Stimulated activated memory B cell treated with anti-CD40 and anti-IgM and Interleukin-4, amounts not matched to agents 10 μg/mL and 1 μg/mL and 100 μg/mL, for 72 hours (primary cell): ENCODE data around the gene PTGFRN.
A peak's percentile ranks its signal among the peaks of the same experiment; 100 is the strongest.

ENCODE experiments used
- ATAC-seq: fragments of 150-1000 bp; cut with Tn5 transposase; 2 replicates; pipeline ENCODE4 v1.10.0; 2021
- H3K27ac Mint-ChIP-seq: one replicate; pipeline ENCODE4 v1.8.0; 2022; ENCODE audit warnings: mild to moderate bottlenecking, mixed read lengths
- H3K27me3 Mint-ChIP-seq: one replicate; pipeline ENCODE4 v1.8.0; 2022; ENCODE audit warnings: mixed read lengths
- H3K36me3 Mint-ChIP-seq: one replicate; pipeline ENCODE4 v1.8.0; 2022; ENCODE audit warnings: mixed read lengths
- H3K4me1 Mint-ChIP-seq: one replicate; pipeline ENCODE4 v1.8.0; 2022; ENCODE audit warnings: mixed read lengths
- H3K4me3 Mint-ChIP-seq: one replicate; pipeline ENCODE4 v1.8.0; 2022; ENCODE audit warnings: mild to moderate bottlenecking, moderate library complexity, mixed read lengths
- H3K9me3 Mint-ChIP-seq: one replicate; pipeline ENCODE4 v1.8.0; 2022; ENCODE audit warnings: mixed read lengths

Gene PTGFRN

DNA sequence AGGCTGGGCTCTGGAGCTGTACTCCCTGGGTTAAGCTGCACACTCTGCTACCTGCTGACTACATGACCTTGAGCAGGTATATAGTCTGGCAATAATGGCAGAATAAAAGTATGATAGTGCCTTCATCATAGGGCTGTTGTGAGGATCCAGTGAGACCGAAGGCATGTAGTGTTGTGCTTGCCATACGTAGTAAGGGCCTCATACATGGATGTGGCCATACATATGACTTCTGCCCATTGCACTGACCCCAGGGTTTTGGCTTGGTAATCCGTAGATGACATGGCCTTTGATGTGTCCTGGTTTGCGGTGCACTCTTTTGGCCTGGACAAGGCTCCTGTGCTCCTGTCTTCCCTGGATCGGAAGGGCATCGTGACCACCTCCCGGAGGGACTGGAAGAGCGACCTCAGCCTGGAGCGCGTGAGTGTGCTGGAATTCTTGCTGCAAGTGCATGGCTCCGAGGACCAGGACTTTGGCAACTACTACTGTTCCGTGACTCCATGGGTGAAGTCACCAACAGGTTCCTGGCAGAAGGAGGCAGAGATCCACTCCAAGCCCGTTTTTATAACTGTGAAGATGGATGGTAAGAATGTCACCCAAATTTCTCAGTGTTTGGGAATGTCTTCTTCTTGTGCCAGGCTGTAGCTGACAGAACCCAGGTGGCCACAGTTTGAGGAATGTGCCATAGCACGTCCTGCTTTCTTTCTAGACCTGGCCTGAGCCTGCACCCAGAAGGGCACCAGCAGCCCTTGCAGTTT lies 74.9 kb downstream of the PTGFRN start:
- Mint-ChIP-seq H3K4me1 (no peaks in the 10 kb centered on the region), H3K27ac (no peak overlapping the region), H3K4me3 (no peak overlapping the region), H3K9me3 (no peaks in the 10 kb centered on the region), H3K36me3 (no peaks in the 10 kb centered on the region), H3K27me3 (peaks cover 28% of the 10 kb centered on the region)
- no peak for ATAC-seq

GRCh38 chr1:116986421-116987255 lies 76.9 kb downstream of the PTGFRN start:
- Mint-ChIP-seq H3K4me1 (no peaks in the 10 kb centered on the region), H3K27me3 (peaks cover 28% of the 10 kb centered on the region), H3K9me3 (no peaks in the 10 kb centered on the region), H3K27ac (no peak overlapping the region), H3K36me3 (no peaks in the 10 kb centered on the region), H3K4me3 (no peak overlapping the region)
- ATAC-seq: no peak

DNA sequence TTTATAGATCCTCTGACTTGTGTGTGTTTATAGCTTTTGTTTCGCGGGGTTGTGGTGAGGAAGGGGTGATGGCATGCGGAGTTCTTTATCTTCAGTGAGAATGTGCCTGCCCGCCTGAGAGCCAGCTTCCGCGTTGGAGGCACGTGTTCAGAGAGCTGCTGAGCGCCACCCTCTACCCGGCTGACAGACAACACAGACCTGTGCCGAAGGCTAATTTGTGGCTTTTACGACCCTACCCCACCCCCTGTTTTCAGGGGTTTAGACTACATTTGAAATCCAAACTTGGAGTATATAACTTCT lies 77.5 kb downstream of the PTGFRN start:
- no peak for ATAC-seq
- no peak overlapping the region for H3K4me3 Mint-ChIP-seq
- H3K36me3 Mint-ChIP-seq: no peaks in the 10 kb centered on the region
- no peaks in the 10 kb centered on the region for H3K4me1 Mint-ChIP-seq
- H3K27me3 Mint-ChIP-seq: peaks cover 28% of the 10 kb centered on the region
- no peak overlapping the region for H3K27ac Mint-ChIP-seq
- no peaks in the 10 kb centered on the region for H3K9me3 Mint-ChIP-seq

DNA sequence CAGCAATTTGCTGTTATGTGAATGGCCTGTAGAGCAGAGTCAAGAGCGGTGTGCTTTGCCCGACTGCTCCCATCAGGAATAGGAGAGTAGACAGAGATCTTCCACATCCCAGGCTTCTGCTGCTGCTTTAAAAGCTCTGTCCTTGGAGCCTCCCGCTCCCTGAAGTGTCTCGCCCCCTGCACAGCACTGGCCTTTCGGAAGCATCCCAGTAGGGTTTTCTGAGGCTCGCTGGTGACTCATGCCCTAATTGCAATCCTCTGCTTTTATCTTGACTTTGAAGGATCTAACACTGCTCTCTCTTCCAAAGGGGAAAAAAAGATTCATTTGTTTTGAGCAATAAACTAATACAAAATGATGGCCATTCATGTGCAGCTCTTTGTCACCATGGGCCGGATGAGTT lies 78.5 kb downstream of the PTGFRN start:
- H3K36me3 Mint-ChIP-seq: peaks cover 5% of the 10 kb centered on the region
- H3K27me3 Mint-ChIP-seq: peaks cover 28% of the 10 kb centered on the region
- H3K4me3 Mint-ChIP-seq: no peak overlapping the region
- no peak overlapping the region for H3K27ac Mint-ChIP-seq
- H3K4me1 Mint-ChIP-seq: no peaks in the 10 kb centered on the region
- no peak for ATAC-seq
- no peaks in the 10 kb centered on the region for H3K9me3 Mint-ChIP-seq

DNA sequence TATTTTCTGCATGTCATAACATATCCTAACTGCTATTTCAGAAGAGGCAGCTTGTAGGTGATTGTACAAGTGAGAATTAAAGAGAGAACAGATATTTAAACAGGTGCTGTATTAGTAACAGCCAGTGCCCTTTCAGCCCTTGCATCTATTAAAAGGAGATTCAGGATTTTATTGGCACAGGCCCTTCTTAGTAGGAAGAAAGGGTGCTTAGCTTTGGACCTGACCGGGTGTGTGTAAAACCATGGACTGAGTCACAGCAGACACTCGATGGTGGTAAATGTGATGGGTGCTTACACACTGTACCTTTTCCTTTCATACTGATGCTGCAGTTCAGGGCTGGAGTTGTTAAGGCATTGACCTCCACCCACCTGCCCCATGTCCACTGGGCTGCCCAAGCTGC lies 79.2 kb downstream of the PTGFRN start:
- ATAC-seq: peak; percentile 17
- Mint-ChIP-seq H3K9me3 (no peaks in the 10 kb centered on the region), H3K4me1 (no peaks in the 10 kb centered on the region), H3K27me3 (peaks cover 28% of the 10 kb centered on the region), H3K36me3 (peaks cover 5% of the 10 kb centered on the region), H3K4me3 (no peak overlapping the region), H3K27ac (no peak overlapping the region)

DNA sequence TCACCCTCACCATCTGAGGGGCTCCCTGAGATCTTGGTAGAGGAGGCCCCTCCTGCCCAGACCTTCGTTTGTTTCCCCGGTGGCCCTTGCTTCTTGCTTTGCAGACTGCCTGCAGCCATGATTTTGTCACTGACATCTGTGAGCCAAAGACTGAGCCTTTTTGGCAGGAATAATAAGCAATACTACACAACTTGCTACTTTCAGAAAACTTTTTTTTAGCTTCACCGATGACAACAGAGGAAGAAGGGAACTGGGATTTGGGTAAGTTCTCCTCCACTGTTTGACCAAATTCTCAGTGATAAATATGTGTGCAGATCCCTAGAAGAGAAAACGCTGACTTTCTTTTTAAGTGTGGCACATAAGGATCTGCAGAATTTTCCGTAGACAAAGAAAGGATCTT lies 80.1 kb downstream of the PTGFRN start:
- H3K27ac Mint-ChIP-seq: no peak overlapping the region
- no peak overlapping the region for H3K4me3 Mint-ChIP-seq
- H3K4me1 Mint-ChIP-seq: no peaks in the 10 kb centered on the region
- H3K27me3 Mint-ChIP-seq: peaks cover 24% of the 10 kb centered on the region
- no peak for ATAC-seq
- no peaks in the 10 kb centered on the region for H3K9me3 Mint-ChIP-seq
- H3K36me3 Mint-ChIP-seq: peaks cover 5% of the 10 kb centered on the region

- no peak overlapping the region for H3K27ac Mint-ChIP-seq
- no peaks in the 10 kb centered on the region for H3K4me1 Mint-ChIP-seq
- H3K9me3 Mint-ChIP-seq: no peaks in the 10 kb centered on the region
- no peak for ATAC-seq
- H3K4me3 Mint-ChIP-seq: no peak overlapping the region
- H3K36me3 Mint-ChIP-seq: peaks cover 5% of the 10 kb centered on the region
- H3K27me3 Mint-ChIP-seq: peaks cover 17% of the 10 kb centered on the region
These were observed 81.0 kb downstream of the PTGFRN start for GRCh38 chr1:116990612-116991151.

- Mint-ChIP-seq H3K4me1 (no peaks in the 10 kb centered on the region), H3K27ac (no peak overlapping the region), H3K4me3 (no peak overlapping the region), H3K36me3 (peaks cover 5% of the 10 kb centered on the region), H3K9me3 (no peaks in the 10 kb centered on the region), H3K27me3 (peaks cover 17% of the 10 kb centered on the region)
- no peak for ATAC-seq
These were observed 81.6 kb downstream of the PTGFRN start for GRCh38 chr1:116991171-116991845.

DNA sequence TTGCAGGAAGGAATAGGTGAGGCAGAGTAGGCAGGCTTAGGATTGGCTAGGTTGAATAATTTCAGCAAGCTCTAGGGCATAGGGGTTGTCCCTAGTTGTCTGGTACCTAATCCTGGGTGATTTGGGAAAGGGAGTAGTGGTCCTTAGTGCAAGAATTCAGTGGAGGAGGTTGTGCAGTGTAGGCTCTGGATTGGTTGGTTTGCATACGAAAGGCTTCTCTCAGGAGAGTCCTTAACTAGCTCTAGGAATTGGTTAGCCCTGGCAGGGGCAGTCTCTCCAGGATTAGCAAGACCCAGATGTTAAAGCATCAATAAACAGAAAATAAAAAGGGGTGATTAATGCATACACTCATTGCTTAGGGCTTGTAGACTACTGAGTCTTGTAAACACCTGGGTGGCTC lies 82.2 kb downstream of the PTGFRN start:
- Mint-ChIP-seq H3K36me3 (peaks cover 5% of the 10 kb centered on the region), H3K27me3 (peaks cover 11% of the 10 kb centered on the region), H3K27ac (no peak overlapping the region), H3K4me3 (no peak overlapping the region), H3K4me1 (no peaks in the 10 kb centered on the region), H3K9me3 (no peaks in the 10 kb centered on the region)
- ATAC-seq: no peak

GRCh38 chr1:116993286-116993685 lies 83.6 kb downstream of the PTGFRN start:
- Mint-ChIP-seq H3K9me3 (no peaks in the 10 kb centered on the region), H3K27me3 (no peaks in the 10 kb centered on the region), H3K36me3 (peaks cover 5% of the 10 kb centered on the region), H3K27ac (no peak overlapping the region), H3K4me1 (no peaks in the 10 kb centered on the region), H3K4me3 (no peak overlapping the region)
- no peak for ATAC-seq

- peaks cover 5% of the 10 kb centered on the region for H3K36me3 Mint-ChIP-seq
- no peak for ATAC-seq
- no peaks in the 10 kb centered on the region for H3K9me3 Mint-ChIP-seq
- no peak overlapping the region for H3K27ac Mint-ChIP-seq
- H3K4me3 Mint-ChIP-seq: no peak overlapping the region
- H3K27me3 Mint-ChIP-seq: no peaks in the 10 kb centered on the region
- no peaks in the 10 kb centered on the region for H3K4me1 Mint-ChIP-seq
These were observed 84.7 kb downstream of the PTGFRN start for GRCh38 chr1:116994411-116994810.

GRCh38 chr1:116997066-116997465 lies 87.3 kb downstream of the PTGFRN start:
- Mint-ChIP-seq H3K27me3 (no peaks in the 10 kb centered on the region), H3K36me3 (peaks cover 5% of the 10 kb centered on the region)

DNA sequence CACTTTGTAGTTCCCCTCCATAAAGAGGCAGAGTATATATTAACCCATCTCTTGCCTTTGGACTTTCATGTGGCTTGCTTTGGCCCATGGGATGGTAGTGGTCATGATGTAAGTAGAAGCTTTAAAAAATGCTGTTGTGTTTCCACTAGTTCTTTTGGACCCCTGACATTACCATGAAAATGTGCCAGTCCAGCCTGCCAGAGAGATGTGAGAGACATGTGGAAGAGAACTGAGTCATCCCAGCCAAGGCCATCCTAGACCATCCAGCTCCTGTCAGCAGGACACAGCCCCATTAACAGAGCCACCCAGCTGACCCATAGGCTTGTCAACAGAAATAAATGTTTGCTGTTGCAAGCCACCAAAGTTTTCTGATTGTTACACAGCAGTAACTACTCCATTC lies 87.9 kb downstream of the PTGFRN start:
- ATAC-seq: no peak
- no peaks in the 10 kb centered on the region for H3K9me3 Mint-ChIP-seq
- no peaks in the 10 kb centered on the region for H3K27me3 Mint-ChIP-seq
- peaks cover 5% of the 10 kb centered on the region for H3K36me3 Mint-ChIP-seq
- H3K4me1 Mint-ChIP-seq: peaks cover 14% of the 10 kb centered on the region
- H3K4me3 Mint-ChIP-seq: no peak overlapping the region
- no peak overlapping the region for H3K27ac Mint-ChIP-seq

More at GRCh38 chr1:116997066-116997465, 87.3 kb downstream of the PTGFRN start:
- Mint-ChIP-seq H3K27ac (no peak overlapping the region), H3K4me3 (no peak overlapping the region), H3K9me3 (no peaks in the 10 kb centered on the region), H3K4me1 (peaks cover 9% of the 10 kb centered on the region)
- ATAC-seq: no peak

- Mint-ChIP-seq H3K4me1 (peaks cover 21% of the 10 kb centered on the region), H3K9me3 (no peaks in the 10 kb centered on the region), H3K27ac (no peak overlapping the region), H3K36me3 (no peaks in the 10 kb centered on the region), H3K4me3 (no peak overlapping the region), H3K27me3 (no peaks in the 10 kb centered on the region)
- no peak for ATAC-seq
These were observed 89.9 kb downstream of the PTGFRN start for GRCh38 chr1:116999596-116999995.

GRCh38 chr1:117000142-117000541 lies 90.4 kb downstream of the PTGFRN start:
- Mint-ChIP-seq H3K9me3 (no peaks in the 10 kb centered on the region), H3K27ac (no peak overlapping the region), H3K4me3 (no peak overlapping the region), H3K36me3 (no peaks in the 10 kb centered on the region), H3K27me3 (no peaks in the 10 kb centered on the region), H3K4me1 (peaks cover 21% of the 10 kb centered on the region)
- no peak for ATAC-seq
